ENCODE measurements around the gene PNPLA8.

DNA sequence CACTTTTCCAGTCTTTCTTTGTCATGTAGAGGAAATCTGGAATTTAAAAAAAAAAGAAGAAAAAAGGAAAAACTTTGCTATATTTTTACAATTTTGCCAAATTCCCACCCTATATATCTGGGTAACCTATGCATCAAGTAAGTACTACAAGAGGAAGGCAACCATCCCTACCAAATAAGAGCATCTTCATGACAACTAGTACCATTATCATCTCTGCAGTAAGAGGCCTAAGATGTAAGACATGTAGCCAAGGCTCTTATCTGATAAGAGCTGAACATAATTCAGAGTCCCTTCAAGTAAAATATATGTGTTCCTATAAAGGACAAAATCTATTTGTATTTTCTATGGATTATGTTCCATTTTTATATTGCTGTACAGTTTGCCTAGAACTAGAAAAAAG lies 40.1 kb upstream of the PNPLA8 start:
- TF ChIP-seq CTCF (conservative IDR thresholded peaks at IDR 0.05) (no peak), EZH2 (IDR thresholded peaks at IDR 0.05; ENCODE audit: low read depth) (no peak)
